ENCODE measurements around the gene IKZF2. TPM values are rescaled to one million over a fixed set of nuclear protein-coding genes. Genes with fewer than 3 reads are reported as not detected.

The IKZF2 gene
- total and polyA plus RNA-seq, 2 of the 4 experiments (the other 2 are of a cell fraction): 2.1 to 25.5 TPM

- no peak for DNase-seq
- intact Hi-C loops (cut with micrococcal nuclease): no loop called here
- no peak overlapping the region for H3K18ac ChIP-seq (ENCODE audit: low read depth, low read length)
- no peak overlapping the region for H3K9ac ChIP-seq (ENCODE audit: low read depth, low read length)
- no peak overlapping the region for H2AK5ac ChIP-seq (ENCODE audit: low read depth, low read length)
- in situ Hi-C loops (cut with MboI; ENCODE audit: low sequenced_read_pairs): no loop called here
- no peak overlapping the region for H3K27ac ChIP-seq (ENCODE audit: insufficient read depth, low read length)
- no peak overlapping the region for H2BK120ac ChIP-seq (ENCODE audit: low read depth, low read length)
- CTCF ChIA-PET: no interaction called here
- no peak overlapping the region for H3K4me2 ChIP-seq (ENCODE audit: low read depth, low read length)
- no peak overlapping the region for H3K14ac ChIP-seq (replicated peaks; ENCODE audit: low read depth, low read length)
- TF ChIP-seq CEBPB (IDR thresholded peaks at IDR 0.05; ENCODE audit: low read depth, low read length): no peak
- no peak for TF ChIP-seq SMC3 (IDR thresholded peaks at IDR 0.05; ENCODE audit: low read depth, low read length)
- no peak for TF ChIP-seq MAFK (IDR thresholded peaks at IDR 0.05; ENCODE audit: low read depth, low read length)
- TF ChIP-seq BHLHE40 (IDR thresholded peaks at IDR 0.05; ENCODE audit: low read depth, low read length): no peak
- TF ChIP-seq MXI1 (IDR thresholded peaks at IDR 0.05; ENCODE audit: borderline replicate concordance, low read depth, low read length): no peak
- no peak for TF ChIP-seq ELK1 (IDR thresholded peaks at IDR 0.05; ENCODE audit: borderline replicate concordance, low read depth, low read length)
- TF ChIP-seq MAZ (IDR thresholded peaks at IDR 0.05; ENCODE audit: borderline replicate concordance, low read depth, low read length): no peak
- no peak for TF ChIP-seq RAD21 (IDR thresholded peaks at IDR 0.05; ENCODE audit: low read length)
- no peak for TF ChIP-seq RFX5 (IDR thresholded peaks at IDR 0.05; ENCODE audit: low read depth, low read length)
- no peak for TF ChIP-seq RCOR1 (IDR thresholded peaks at IDR 0.05; ENCODE audit: insufficient replicate concordance, low read length)
- TF ChIP-seq FOS (IDR thresholded peaks at IDR 0.05; ENCODE audit: low read depth, low read length): no peak
- H3K9me3 ChIP-seq (ENCODE audit: control insufficient read depth, insufficient read depth, low read length): no peaks in the 10 kb centered on the region
- no peak overlapping the region for H3K56ac ChIP-seq (ENCODE audit: extremely low read depth, insufficient read depth, low read length)
- ATAC-seq (ENCODE audit: low read depth): no peak
- no peak overlapping the region for H2AFZ ChIP-seq (replicated peaks; ENCODE audit: low read length, poor library complexity)
- H3K79me1 ChIP-seq (ENCODE audit: low read depth in 1 of 2, low read length in 2 of 2): no peaks in the 10 kb centered on the region
- H2BK15ac ChIP-seq (ENCODE audit: low read depth, low read length): no peak overlapping the region
- H3K4ac ChIP-seq (ENCODE audit: low read depth, low read length): no peak overlapping the region
- H3K4me3 ChIP-seq (ENCODE audit: insufficient read depth, low read depth, low read length): no peak overlapping the region
- peaks cover 1% of the 10 kb centered on the region; the same call in 1 of the 2 replicates for H3K4me1 ChIP-seq (ENCODE audit: control insufficient read depth, insufficient read depth, low read length)
- H4K91ac ChIP-seq (ENCODE audit: insufficient read depth, low read depth, low read length): no peak overlapping the region
- no TSS peak for BruUV-seq (replicated peaks)
- dilution Hi-C loops (cut with HindIII; ENCODE audit: low sequenced_read_pairs, unreplicated experiment): no loop called here
- no peak overlapping the region for H3K23ac ChIP-seq (ENCODE audit: low read depth, low read length)
- no peak overlapping the region for H4K5ac ChIP-seq (ENCODE audit: low read depth, low read length)
- no peak overlapping the region for H2AK9ac ChIP-seq (replicated peaks; ENCODE audit: low read depth, low read length, poor library complexity)
- no peak overlapping the region for H2BK20ac ChIP-seq (ENCODE audit: low read depth, low read length)
- no CpG with 5 or more reads among the region's 1 CpG for WGBS, 2 experiments (ENCODE audit: extremely low coverage in 2 of 2, insufficient read length in 1 of 2)
- H3K27me3 ChIP-seq (ENCODE audit: control insufficient read depth, insufficient read depth, low read length): no peaks in the 10 kb centered on the region
- H4K20me1 ChIP-seq (ENCODE audit: insufficient read depth, low read length): no peaks in the 10 kb centered on the region
- H3K9me1 ChIP-seq (ENCODE audit: insufficient read depth, low read length): no peaks in the 10 kb centered on the region
- POLR2A ChIA-PET (ENCODE audit: unreplicated experiment): no interaction called here
- no peak overlapping the region for H4K8ac ChIP-seq (ENCODE audit: low read depth in 2 of 2, low read length in 2 of 2)
- H2BK5ac ChIP-seq (ENCODE audit: low read depth, low read length, poor library complexity, severe bottlenecking): no peak overlapping the region
- no peaks in the 10 kb centered on the region for H3K36me3 ChIP-seq (ENCODE audit: control insufficient read depth, insufficient read depth, low read length)
These were observed 190.2 kb downstream of the IKZF2 start for GRCh38 chr2:212961255-212961654.

Data from IMR-90 (cell line).